ENCODE measurements around the gene CCDC197.

DNA sequence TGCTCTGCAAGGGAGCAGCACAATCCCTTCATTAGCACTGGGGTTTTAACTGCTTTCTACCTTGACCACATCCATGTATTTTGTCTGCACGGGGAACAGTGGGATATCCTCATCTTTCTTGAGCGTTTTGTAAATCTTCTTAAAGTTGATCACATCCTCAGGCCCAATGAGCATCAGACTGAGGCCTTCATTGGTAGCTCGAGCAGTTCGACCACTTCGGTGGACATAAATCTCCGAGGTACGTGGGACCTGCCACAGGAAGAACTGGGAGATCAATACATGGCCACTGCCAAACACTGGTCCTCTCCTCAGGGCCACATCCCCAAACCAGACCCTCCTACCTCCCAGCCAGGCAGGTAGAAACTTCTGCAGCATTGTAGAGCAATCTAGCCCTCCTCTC, 57.8 kb downstream of the CCDC197 start:
- TF ChIP-seq EZH2phosphoT487 (IDR thresholded peaks at IDR 0.05; ENCODE audit: low read depth) = no peak
- TF ChIP-seq, protein P1, sequence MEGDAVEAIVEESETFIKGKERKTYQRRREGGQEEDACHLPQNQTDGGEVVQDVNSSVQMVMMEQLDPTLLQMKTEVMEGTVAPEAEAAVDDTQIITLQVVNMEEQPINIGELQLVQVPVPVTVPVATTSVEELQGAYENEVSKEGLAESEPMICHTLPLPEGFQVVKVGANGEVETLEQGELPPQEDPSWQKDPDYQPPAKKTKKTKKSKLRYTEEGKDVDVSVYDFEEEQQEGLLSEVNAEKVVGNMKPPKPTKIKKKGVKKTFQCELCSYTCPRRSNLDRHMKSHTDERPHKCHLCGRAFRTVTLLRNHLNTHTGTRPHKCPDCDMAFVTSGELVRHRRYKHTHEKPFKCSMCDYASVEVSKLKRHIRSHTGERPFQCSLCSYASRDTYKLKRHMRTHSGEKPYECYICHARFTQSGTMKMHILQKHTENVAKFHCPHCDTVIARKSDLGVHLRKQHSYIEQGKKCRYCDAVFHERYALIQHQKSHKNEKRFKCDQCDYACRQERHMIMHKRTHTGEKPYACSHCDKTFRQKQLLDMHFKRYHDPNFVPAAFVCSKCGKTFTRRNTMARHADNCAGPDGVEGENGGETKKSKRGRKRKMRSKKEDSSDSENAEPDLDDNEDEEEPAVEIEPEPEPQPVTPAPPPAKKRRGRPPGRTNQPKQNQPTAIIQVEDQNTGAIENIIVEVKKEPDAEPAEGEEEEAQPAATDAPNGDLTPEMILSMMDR (IDR thresholded peaks at IDR 0.05; ENCODE audit: low read depth, low read length) = no peak
